ENCODE measurements around the gene UGT1A5. TPM values are rescaled to one million over a fixed set of nuclear protein-coding genes. Genes with fewer than 3 reads are reported as not detected.

The UGT1A5 gene
- total and polyA plus RNA-seq, 10 of the 15 experiments (the other 5 are each of a cell fraction or from before 2014, with no cell fraction given): not detected

GRCh38 chr2:233672886-233673285 lies 39.8 kb upstream of the UGT1A5 start:
- Histone ChIP-seq H4K20me1 (ENCODE audit: control insufficient read depth, insufficient read depth) (no peaks in the 10 kb centered on the region), H2AFZ (ENCODE audit: control insufficient read depth, low read depth, low read length) (no peak overlapping the region), H3K27ac (ENCODE audit: control insufficient read depth, insufficient read depth) (no peak overlapping the region), H3K4me2 (ENCODE audit: control insufficient read depth, insufficient read depth) (no peak overlapping the region), H3K9ac (ENCODE audit: control insufficient read depth, insufficient read depth, low read length) (no peak overlapping the region), H3K4me3 (no peak overlapping the region), H3K79me2 (ENCODE audit: control insufficient read depth, insufficient read depth, low read length) (no peaks in the 10 kb centered on the region), H3K9me3 (replicated peaks; ENCODE audit: control insufficient read depth, insufficient read depth, low read length) (no peaks in the 10 kb centered on the region), H3K4me1 (ENCODE audit: control insufficient read depth, insufficient read depth, low read length) (no peaks in the 10 kb centered on the region), H3K27me3 (replicated peaks in 1 of 2; ENCODE audit: control insufficient read depth in 2 of 2, insufficient read depth in 2 of 2, low read length in 1 of 2) (no peaks in the 10 kb centered on the region; a peak in 1 of 4 replicates), H3K36me3 (ENCODE audit: control insufficient read depth in 2 of 2, insufficient read depth in 2 of 2, low read length in 1 of 2) (no peaks in the 10 kb centered on the region)
- SMC1A ChIA-PET (ENCODE audit: uncharacterized antibody, unreplicated experiment): no interaction called here
- intact Hi-C loops (cut with micrococcal nuclease; ENCODE audit: unreplicated experiment) (no loop called here), in situ Hi-C loops (cut with MboI) (no loop called here)
- WGBS (ENCODE audit: insufficient coverage, insufficient replicate concordance, low lambda C conversion rate, missing lambda C conversion rate): 65% methylated on average over 3 of the region's 3 CpGs
- no TSS peak for BruUV-seq (replicated peaks)
- FAIRE-seq: no peak
- no peak for ATAC-seq
- DNase-seq (ENCODE audit: low read depth, low spot score): no peak
- TF ChIP-seq KAT2A (conservative IDR thresholded peaks at IDR 0.05; ENCODE audit: control insufficient read depth, low read depth, low read length) (no peak), YY1 (IDR thresholded peaks at IDR 0.05; ENCODE audit: low read depth, low read length) (no peak), CEBPB (IDR thresholded peaks at IDR 0.05; ENCODE audit: borderline replicate concordance in 1 of 2, low read depth in 2 of 2, low read length in 2 of 2) (no peak), ESRRA (IDR thresholded peaks at IDR 0.05; ENCODE audit: low read length) (no peak), NRF1 (conservative IDR thresholded peaks at IDR 0.05; ENCODE audit: low read depth, low read length) (no peak), FOXK2 (IDR thresholded peaks at IDR 0.05) (no peak), ZZZ3 (IDR thresholded peaks at IDR 0.05; ENCODE audit: control insufficient read depth, insufficient read length, low read depth) (no peak), HDGF (IDR thresholded peaks at IDR 0.05) (no peak), TCF12 (IDR thresholded peaks at IDR 0.05; ENCODE audit: low read depth, low read length) (no peak), ATF7 (IDR thresholded peaks at IDR 0.05; ENCODE audit: low read depth) (no peak), ETV6 (conservative IDR thresholded peaks at IDR 0.05 in 1 of 2, IDR thresholded peaks at IDR 0.05 in 1 of 2; ENCODE audit: borderline replicate concordance in 1 of 2, low read depth in 1 of 2) (no peak), CBFB (IDR thresholded peaks at IDR 0.05; ENCODE audit: low read depth) (no peak)
- TF ChIP-seq, protein P1, sequence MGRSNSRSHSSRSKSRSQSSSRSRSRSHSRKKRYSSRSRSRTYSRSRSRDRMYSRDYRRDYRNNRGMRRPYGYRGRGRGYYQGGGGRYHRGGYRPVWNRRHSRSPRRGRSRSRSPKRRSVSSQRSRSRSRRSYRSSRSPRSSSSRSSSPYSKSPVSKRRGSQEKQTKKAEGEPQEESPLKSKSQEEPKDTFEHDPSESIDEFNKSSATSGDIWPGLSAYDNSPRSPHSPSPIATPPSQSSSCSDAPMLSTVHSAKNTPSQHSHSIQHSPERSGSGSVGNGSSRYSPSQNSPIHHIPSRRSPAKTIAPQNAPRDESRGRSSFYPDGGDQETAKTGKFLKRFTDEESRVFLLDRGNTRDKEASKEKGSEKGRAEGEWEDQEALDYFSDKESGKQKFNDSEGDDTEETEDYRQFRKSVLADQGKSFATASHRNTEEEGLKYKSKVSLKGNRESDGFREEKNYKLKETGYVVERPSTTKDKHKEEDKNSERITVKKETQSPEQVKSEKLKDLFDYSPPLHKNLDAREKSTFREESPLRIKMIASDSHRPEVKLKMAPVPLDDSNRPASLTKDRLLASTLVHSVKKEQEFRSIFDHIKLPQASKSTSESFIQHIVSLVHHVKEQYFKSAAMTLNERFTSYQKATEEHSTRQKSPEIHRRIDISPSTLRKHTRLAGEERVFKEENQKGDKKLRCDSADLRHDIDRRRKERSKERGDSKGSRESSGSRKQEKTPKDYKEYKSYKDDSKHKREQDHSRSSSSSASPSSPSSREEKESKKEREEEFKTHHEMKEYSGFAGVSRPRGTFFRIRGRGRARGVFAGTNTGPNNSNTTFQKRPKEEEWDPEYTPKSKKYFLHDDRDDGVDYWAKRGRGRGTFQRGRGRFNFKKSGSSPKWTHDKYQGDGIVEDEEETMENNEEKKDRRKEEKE (IDR thresholded peaks at IDR 0.05): no peak
- CTCF ChIA-PET: no interaction called here
- POLR2A ChIA-PET: no interaction called here
- RAD21 ChIA-PET (ENCODE audit: unreplicated experiment): no interaction called here

Measured in GM12878 (cell line).